Stimulated activated memory B cell treated with anti-CD40 and anti-IgM and Interleukin-4, amounts not matched to agents 10 μg/mL and 1 μg/mL and 100 μg/mL, for 72 hours (primary cell): Measurements from ENCODE around the gene GBE1.

Experiments
- ATAC-seq: fragments of 150-1000 bp; cut with Tn5 transposase; 2 replicates; pipeline ENCODE4 v1.10.0; 2021
- H3K27ac Mint-ChIP-seq: one replicate; pipeline ENCODE4 v1.8.0; 2022; ENCODE audit warnings: mild to moderate bottlenecking, mixed read lengths
- H3K27me3 Mint-ChIP-seq: one replicate; pipeline ENCODE4 v1.8.0; 2022; ENCODE audit warnings: mixed read lengths
- H3K36me3 Mint-ChIP-seq: one replicate; pipeline ENCODE4 v1.8.0; 2022; ENCODE audit warnings: mixed read lengths
- H3K4me1 Mint-ChIP-seq: one replicate; pipeline ENCODE4 v1.8.0; 2022; ENCODE audit warnings: mixed read lengths
- H3K4me3 Mint-ChIP-seq: one replicate; pipeline ENCODE4 v1.8.0; 2022; ENCODE audit warnings: mild to moderate bottlenecking, moderate library complexity, mixed read lengths
- H3K9me3 Mint-ChIP-seq: one replicate; pipeline ENCODE4 v1.8.0; 2022; ENCODE audit warnings: mixed read lengths

GBE1 gene

DNA sequence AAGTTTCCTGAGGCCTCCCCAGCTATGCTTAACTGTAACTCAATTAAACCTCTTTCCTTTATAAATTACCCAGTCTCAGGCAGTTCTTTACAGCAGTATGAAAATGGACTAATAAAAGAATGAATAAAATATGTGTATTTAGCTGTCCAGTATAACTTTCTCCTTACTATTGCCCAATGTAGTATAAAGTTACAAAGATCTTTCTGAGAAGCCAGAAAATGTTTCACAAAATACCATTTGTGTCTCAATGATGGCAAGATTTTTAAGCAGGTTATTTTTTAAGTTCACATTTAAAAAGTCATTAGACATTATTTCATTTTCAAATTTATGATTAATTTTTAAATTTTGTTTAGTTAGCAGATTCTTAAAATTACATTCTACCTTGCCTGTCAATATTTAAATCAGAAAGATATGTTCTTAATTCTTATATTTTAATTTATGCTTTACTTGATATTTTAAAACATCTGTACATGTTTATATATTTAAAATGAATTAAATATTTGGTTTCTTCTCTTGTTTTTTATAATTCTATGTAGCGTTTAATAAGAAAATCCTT, 189.2 kb downstream of the GBE1 start:
- H3K4me1 Mint-ChIP-seq, result no peaks in the 10 kb centered on the region
- no peak overlapping the region for H3K27ac Mint-ChIP-seq
- no peak for ATAC-seq
- no peaks in the 10 kb centered on the region for H3K9me3 Mint-ChIP-seq
- no peak overlapping the region for H3K4me3 Mint-ChIP-seq
- H3K36me3 Mint-ChIP-seq, result peaks cover 39% of the 10 kb centered on the region
- H3K27me3 Mint-ChIP-seq, result no peaks in the 10 kb centered on the region

DNA sequence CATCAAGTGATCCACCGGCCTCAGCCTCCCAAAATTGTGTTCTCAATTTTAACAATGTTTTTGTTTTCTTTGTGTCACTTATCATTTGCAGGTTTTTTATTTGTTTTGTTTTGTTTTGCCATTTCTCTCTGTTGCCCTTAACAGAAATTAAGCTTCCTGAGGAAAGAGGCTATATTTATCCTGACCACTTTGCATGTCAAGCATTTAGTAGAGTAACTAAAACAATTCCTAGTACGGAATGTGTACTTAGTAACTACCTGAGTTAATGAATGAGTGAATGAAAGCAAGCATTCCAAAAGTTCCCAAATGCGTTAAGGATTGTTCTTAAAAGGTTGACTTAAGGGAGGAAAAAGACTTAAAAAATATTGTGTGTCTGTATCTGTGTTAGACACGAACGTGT, 193.1 kb downstream of the GBE1 start:
- no peaks in the 10 kb centered on the region for H3K4me1 Mint-ChIP-seq
- no peak for ATAC-seq
- no peak overlapping the region for H3K4me3 Mint-ChIP-seq
- H3K27ac Mint-ChIP-seq, result no peak overlapping the region
- H3K9me3 Mint-ChIP-seq, result peaks cover 9% of the 10 kb centered on the region
- H3K27me3 Mint-ChIP-seq, result no peaks in the 10 kb centered on the region
- H3K36me3 Mint-ChIP-seq, result peaks cover 65% of the 10 kb centered on the region

DNA sequence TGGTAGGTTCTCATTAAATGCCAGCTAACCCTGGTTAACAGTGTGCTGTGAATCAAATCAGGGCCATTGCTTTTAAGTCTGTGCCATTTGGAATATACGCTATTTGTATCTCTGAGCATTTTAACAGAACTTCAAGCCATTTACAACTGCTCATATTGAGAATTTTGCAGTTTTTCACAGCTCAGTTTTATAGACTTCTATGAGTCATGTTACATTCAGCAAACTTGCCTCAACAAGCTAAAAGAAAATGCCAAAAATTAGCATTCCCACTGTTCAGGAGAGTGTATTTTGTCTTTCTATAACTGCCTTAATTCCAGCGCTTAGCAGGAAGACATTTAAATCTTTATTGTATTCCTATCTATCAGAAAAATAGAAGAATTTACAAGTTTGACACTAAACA, 196.4 kb downstream of the GBE1 start:
- Mint-ChIP-seq H3K27ac (no peak overlapping the region), H3K4me1 (no peaks in the 10 kb centered on the region), H3K27me3 (no peaks in the 10 kb centered on the region), H3K4me3 (no peak overlapping the region), H3K9me3 (peaks cover 9% of the 10 kb centered on the region), H3K36me3 (peaks cover 45% of the 10 kb centered on the region)
- no peak for ATAC-seq

DNA sequence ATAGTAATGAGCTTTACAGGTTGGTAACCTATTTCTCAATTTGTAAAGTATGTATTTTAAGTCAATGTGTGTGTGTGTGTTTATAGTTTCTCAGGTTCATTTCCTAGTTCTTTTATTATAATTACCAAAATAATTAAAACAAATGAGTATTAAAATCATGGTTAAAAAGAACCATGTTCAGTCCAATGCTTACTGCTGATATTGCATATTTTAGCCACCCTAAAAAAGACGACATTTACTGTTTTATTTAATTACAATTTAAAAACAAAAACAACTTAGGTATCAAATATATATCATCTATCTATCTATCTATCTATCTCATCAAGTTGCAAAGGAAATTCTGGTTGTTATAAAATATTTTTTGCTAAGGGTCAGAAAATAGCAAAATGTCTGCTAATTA, 203.3 kb downstream of the GBE1 start:
- Mint-ChIP-seq H3K27me3 (no peaks in the 10 kb centered on the region), H3K4me3 (no peak overlapping the region), H3K4me1 (no peaks in the 10 kb centered on the region), H3K36me3 (peaks cover 20% of the 10 kb centered on the region), H3K9me3 (no peaks in the 10 kb centered on the region), H3K27ac (no peak overlapping the region)
- no peak for ATAC-seq

DNA sequence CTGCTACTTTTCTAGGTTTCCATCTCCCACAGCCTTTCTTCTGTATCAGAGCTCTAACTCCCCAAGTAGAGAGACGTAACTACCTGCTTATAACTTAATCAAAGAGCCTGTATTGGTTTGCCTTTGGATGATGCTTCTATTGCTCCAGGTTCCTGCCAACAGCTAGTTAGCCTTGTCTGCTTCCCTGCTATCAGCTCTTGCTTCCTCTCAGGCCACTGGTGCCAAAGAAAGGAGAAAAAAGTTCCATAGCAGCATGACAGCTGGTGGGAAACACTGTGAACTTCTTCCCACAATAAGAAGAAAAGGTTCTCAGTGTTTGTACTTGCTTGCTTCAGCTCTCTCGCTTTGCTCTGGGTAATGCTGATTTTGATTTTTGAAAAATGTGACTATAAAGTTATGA, 206.6 kb downstream of the GBE1 start:
- Mint-ChIP-seq H3K9me3 (peaks cover 8% of the 10 kb centered on the region), H3K4me3 (no peak overlapping the region), H3K4me1 (no peaks in the 10 kb centered on the region), H3K27ac (no peak overlapping the region), H3K27me3 (no peaks in the 10 kb centered on the region), H3K36me3 (peaks cover 31% of the 10 kb centered on the region)
- ATAC-seq, result no peak

DNA sequence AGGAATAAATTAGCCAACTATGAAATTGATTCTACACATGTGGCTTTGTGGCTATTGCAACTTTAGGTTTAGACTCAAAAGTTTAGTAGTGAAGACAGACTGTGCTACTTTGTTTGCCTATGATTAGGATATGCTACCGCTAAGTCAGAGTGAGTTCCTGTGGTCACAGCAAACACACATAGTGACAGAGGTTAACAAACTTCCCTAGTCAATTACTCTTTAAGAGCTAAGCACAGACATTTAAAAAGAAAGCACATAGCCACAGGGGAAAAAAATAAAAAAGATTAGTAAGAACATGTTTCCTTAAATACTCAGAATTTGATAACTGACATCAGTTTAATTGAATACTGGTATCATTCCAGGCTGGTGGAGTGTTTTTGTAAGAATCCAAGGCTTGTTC, 207.1 kb downstream of the GBE1 start:
- peaks cover 8% of the 10 kb centered on the region for H3K9me3 Mint-ChIP-seq
- peaks cover 31% of the 10 kb centered on the region for H3K36me3 Mint-ChIP-seq
- no peak overlapping the region for H3K4me3 Mint-ChIP-seq
- no peak for ATAC-seq
- no peaks in the 10 kb centered on the region for H3K4me1 Mint-ChIP-seq
- H3K27me3 Mint-ChIP-seq, result no peaks in the 10 kb centered on the region
- no peak overlapping the region for H3K27ac Mint-ChIP-seq

DNA sequence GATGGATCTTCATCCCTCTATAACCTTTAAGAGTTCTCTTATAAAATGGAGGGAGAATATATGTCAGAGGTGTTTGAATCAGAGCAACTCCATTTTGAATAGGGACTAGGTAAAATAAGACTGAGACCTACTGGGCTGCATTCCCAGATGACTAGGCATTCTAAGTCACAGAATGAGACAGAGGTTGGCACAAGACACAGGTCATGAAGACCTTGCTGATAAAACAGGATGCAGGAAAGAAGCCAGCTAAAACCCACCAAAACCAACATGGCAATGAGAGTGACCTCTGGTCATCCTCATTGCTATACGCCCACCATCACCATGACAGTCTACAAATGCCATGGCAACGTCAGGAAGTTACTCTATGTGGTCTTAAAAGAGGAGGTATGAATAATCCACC, 211.0 kb downstream of the GBE1 start:
- H3K27ac Mint-ChIP-seq, result no peak overlapping the region
- peaks cover 36% of the 10 kb centered on the region for H3K36me3 Mint-ChIP-seq
- peaks cover 11% of the 10 kb centered on the region for H3K9me3 Mint-ChIP-seq
- ATAC-seq, result no peak
- no peak overlapping the region for H3K4me3 Mint-ChIP-seq
- no peaks in the 10 kb centered on the region for H3K27me3 Mint-ChIP-seq
- H3K4me1 Mint-ChIP-seq, result no peaks in the 10 kb centered on the region

DNA sequence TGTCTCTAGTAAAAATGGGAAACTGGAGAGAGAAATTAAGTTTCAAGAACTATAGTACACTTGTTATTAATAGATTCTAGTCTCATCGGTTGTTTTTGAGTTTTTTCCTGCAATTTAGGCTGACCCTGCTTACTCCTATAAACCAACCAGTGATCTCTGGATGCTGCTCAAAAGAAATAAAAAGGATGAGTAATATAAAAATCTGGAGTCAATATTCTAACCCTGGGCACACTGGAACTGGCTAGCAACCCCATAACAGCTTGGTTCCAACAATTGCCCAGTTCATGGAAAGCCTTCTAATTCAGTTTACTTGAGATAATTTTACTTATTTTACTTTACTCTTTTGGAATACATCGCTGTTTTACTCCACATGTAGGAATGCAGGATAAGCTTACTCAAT, 211.6 kb downstream of the GBE1 start:
- Mint-ChIP-seq H3K36me3 (peaks cover 36% of the 10 kb centered on the region), H3K4me1 (no peaks in the 10 kb centered on the region), H3K9me3 (peaks cover 11% of the 10 kb centered on the region), H3K27me3 (no peaks in the 10 kb centered on the region), H3K4me3 (no peak overlapping the region), H3K27ac (no peak overlapping the region)
- ATAC-seq, result no peak

DNA sequence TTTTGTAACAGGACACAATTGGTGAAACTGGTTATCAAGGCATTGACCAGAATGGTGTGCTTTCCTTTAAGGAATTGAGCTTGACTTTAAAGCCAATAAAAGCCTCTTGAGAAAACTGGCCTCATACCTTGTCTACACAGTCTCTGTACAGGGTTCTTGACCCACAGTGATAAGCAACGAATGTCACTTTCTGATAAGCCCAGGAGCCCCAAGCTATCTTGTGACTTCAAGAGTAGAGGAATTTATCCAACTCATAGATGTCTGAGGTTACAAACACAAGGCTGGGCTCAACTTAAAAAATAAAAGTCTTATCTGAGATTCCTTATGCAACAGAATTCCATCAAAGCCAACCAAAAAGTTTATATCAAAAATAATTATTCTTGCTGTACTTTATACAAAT, 212.1 kb downstream of the GBE1 start:
- H3K36me3 Mint-ChIP-seq, result peaks cover 36% of the 10 kb centered on the region
- ATAC-seq, result no peak
- no peaks in the 10 kb centered on the region for H3K4me1 Mint-ChIP-seq
- H3K27me3 Mint-ChIP-seq, result no peaks in the 10 kb centered on the region
- no peak overlapping the region for H3K4me3 Mint-ChIP-seq
- peaks cover 11% of the 10 kb centered on the region for H3K9me3 Mint-ChIP-seq
- H3K27ac Mint-ChIP-seq, result no peak overlapping the region

DNA sequence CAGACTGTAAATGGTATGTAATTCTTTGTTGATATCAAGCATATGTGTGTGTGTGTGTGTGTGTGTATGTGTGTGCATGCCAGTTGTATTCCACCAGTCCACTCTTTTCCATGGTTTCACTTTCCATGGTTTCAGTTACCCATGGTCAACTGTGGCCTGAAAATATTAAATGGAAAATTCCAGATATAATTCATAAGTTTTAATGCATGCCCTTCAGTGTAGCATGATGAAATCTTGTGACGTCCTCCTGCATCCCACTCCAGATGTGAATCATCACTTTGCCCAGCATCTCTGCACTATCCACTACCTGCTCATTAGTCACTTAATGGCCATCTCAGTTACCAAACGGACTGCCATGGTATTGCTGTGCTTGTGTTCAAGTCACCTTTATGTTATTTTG, 215.9 kb downstream of the GBE1 start:
- H3K36me3 Mint-ChIP-seq, result peaks cover 16% of the 10 kb centered on the region

DNA sequence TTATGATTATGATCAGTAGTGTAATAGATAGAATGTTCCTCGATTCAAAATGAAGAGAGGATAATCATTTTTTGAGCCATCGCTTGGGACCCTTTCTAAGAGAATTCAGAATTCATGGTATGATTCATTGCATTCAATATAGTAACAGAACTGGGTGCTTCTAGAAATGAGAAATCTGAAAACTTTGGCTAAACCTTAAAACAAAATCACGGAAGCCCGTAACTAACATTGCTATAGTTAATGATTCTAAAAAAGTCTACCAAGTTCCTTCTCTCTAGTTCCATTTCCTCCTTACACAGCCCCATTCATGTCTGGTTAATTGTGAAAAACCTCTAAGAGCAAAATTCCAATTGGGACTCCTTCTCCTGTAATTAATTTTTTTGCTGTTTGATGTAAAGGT, 217.1 kb downstream of the GBE1 start:
- no peak overlapping the region for H3K4me3 Mint-ChIP-seq
- H3K27ac Mint-ChIP-seq, result no peak overlapping the region
- H3K27me3 Mint-ChIP-seq, result no peaks in the 10 kb centered on the region
- H3K36me3 Mint-ChIP-seq, result peaks cover 20% of the 10 kb centered on the region
- H3K9me3 Mint-ChIP-seq, result peaks cover 3% of the 10 kb centered on the region
- no peak for ATAC-seq
- H3K4me1 Mint-ChIP-seq, result no peaks in the 10 kb centered on the region

More for the DNA sequence above, 215.9 kb downstream of the GBE1 start:
- Mint-ChIP-seq H3K4me3 (no peak overlapping the region), H3K27me3 (no peaks in the 10 kb centered on the region), H3K27ac (no peak overlapping the region), H3K9me3 (peaks cover 7% of the 10 kb centered on the region), H3K4me1 (no peaks in the 10 kb centered on the region)
- ATAC-seq, result no peak

DNA sequence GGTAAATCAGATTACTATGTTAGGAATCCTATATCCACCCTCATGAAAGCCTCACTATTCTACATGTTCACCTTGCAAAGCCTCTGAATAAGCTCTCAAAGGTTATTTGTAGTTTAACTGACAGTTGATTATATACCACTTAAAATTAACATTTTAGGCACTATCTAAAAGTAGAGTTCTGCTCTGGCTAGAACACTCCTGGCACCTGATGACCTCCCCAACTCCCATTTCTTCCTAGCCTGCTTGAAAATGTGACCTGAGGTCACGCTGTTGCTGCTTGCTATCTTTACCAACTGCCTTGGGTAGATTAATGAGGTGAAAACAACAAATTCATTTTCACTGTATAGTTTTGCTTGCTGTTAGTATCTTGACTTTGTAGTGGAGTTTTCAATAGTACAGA, 220.7 kb downstream of the GBE1 start:
- H3K27me3 Mint-ChIP-seq, result no peaks in the 10 kb centered on the region
- no peak for ATAC-seq
- H3K4me1 Mint-ChIP-seq, result no peaks in the 10 kb centered on the region
- H3K9me3 Mint-ChIP-seq, result no peaks in the 10 kb centered on the region
- H3K36me3 Mint-ChIP-seq, result peaks cover 10% of the 10 kb centered on the region
- H3K4me3 Mint-ChIP-seq, result no peak overlapping the region
- H3K27ac Mint-ChIP-seq, result no peak overlapping the region

DNA sequence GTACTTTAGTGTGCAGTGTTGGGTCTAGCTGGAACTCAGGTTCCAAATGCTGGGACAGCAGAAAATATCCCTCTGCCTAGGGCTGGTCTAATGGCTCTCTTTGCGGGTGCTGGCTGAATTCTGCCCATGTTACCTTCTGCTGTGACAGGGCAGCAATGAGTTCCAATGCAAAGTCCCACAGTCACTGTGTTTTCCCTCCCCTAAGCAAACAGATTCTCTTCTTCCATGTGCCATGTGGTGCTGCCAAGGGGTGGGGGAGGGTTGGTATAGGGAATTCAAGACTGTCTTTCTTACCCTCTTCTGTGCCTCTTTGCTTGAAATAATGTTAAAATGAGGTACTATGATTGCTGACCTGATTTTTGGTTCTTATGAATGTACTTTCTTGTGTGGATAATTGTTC, 229.6 kb downstream of the GBE1 start:
- H3K4me1 Mint-ChIP-seq, result no peaks in the 10 kb centered on the region
- no peaks in the 10 kb centered on the region for H3K27me3 Mint-ChIP-seq
- H3K36me3 Mint-ChIP-seq, result peaks cover 70% of the 10 kb centered on the region
- no peak overlapping the region for H3K4me3 Mint-ChIP-seq
- H3K9me3 Mint-ChIP-seq, result peaks cover 7% of the 10 kb centered on the region
- H3K27ac Mint-ChIP-seq, result no peak overlapping the region
- ATAC-seq, result no peak

DNA sequence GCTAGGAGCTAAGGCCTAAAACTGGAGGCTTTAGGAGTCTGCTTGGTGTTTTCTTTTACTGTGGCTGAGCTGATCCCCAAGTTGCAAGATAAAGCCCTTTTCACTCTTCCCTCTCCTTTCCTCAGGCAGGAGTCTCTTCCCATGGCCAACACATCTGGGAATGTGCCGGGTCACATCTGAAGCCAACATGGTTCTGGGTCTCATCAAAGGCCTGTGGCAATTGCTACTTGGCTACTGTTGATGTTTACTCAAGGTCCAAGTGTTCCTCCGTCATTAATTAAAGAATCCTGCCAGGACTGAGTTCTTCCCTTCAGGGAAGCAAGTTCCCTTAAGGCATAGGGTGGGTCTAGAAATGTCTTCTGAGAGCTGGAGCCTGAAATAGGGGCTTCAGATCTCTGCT, 230.2 kb downstream of the GBE1 start:
- no peak overlapping the region for H3K27ac Mint-ChIP-seq
- peaks cover 75% of the 10 kb centered on the region for H3K36me3 Mint-ChIP-seq
- ATAC-seq, result no peak
- peaks cover 7% of the 10 kb centered on the region for H3K9me3 Mint-ChIP-seq
- H3K4me3 Mint-ChIP-seq, result no peak overlapping the region
- no peaks in the 10 kb centered on the region for H3K4me1 Mint-ChIP-seq
- no peaks in the 10 kb centered on the region for H3K27me3 Mint-ChIP-seq

DNA sequence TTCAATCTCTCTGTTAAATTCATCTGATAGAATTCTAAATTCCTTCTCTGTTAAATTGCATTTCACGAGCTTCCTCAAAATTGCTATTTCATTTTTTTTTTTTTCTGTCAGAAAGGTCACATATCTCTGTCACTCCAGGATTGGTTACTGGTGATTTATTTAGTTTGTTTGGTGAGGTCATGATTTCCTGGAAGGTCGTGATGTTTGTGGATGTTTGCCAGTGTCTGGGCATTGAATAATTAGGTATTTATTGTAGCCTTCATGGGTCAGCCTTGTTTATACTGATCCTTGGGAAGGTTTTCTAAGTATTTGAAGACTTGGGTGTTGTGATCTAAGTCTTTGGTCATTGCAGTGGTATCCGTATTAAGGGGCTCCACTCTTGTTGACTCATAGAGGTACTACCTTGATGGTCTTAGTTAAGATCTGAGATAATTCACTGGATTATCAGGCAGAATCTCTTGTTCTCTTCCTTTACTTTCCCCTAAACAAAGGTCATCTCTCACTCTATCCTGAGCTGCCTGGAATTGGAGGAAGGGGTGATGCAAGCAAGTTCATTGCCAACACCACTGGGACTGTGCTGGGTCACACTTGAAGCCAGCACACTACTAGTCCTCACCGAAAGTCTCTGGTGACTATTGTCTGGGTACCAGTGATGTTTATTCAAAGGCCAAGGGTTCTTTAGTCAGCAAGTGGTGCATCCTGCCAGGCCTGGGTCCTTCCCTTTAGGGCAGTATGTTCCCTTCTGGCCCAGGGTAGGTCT, 231.1 kb downstream of the GBE1 start:
- Mint-ChIP-seq H3K27me3 (no peaks in the 10 kb centered on the region), H3K4me3 (no peak overlapping the region), H3K9me3 (peaks cover 12% of the 10 kb centered on the region), H3K4me1 (no peaks in the 10 kb centered on the region), H3K36me3 (peaks cover 83% of the 10 kb centered on the region), H3K27ac (no peak overlapping the region)
- no peak for ATAC-seq

DNA sequence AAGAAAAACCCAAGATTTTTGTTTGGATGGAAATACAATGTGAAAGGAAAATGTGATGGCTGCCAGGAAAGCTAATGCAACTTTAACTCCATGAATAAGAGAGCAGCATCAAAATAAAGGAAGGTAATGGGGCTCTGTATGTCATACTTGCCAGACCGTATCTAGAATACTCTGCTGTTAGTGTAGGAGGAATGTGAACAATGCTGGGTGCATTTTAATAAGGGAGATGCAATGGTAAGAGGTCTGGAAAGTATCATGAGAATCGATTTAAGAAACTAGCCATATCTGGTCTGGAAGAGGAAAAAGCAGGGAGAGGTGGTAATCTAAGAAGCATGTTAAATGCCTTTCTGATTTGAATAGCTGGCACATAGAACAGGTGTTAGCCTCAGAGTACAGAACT, 239.6 kb downstream of the GBE1 start:
- H3K36me3 Mint-ChIP-seq, result peaks cover 24% of the 10 kb centered on the region
- no peak overlapping the region for H3K4me3 Mint-ChIP-seq
- H3K27me3 Mint-ChIP-seq, result no peaks in the 10 kb centered on the region
- no peak overlapping the region for H3K27ac Mint-ChIP-seq
- no peaks in the 10 kb centered on the region for H3K4me1 Mint-ChIP-seq
- peaks cover 6% of the 10 kb centered on the region for H3K9me3 Mint-ChIP-seq
- no peak for ATAC-seq
